Natural killer cell (primary cell): ENCODE measurements around the gene TEX22. TPM values are rescaled to one million over a fixed set of nuclear protein-coding genes. Genes with fewer than 3 reads are reported as not detected.

Experiments used
- ATAC-seq, 3 donors: fragments of 150-1000 bp in 2 of 3; fragments of 200-7000 bp in 1 of 3; cut with Tn5 transposase; 1 replicate in 1 of 3; 2 replicates in 2 of 3; pipeline ENCODE4 v1.10.0; 2021; ENCODE audit warnings: mild to moderate bottlenecking in 2 of 3, moderate library complexity in 2 of 3
- DNase-seq, 2 donors: peaks; one replicate each; pipeline versions ENCODE4 v3.0.0 to v3.0.0-alpha.2; 2013 to 2021; ENCODE audit warnings: mixed read lengths in 1 of 2
- H3K27ac ChIP-seq: one replicate; pipeline ENCODE4 v1.5.1; 2013; ENCODE audit warnings: mild to moderate bottlenecking, low read length
- H3K27me3 ChIP-seq: one replicate; pipeline ENCODE4 v1.6.1; 2013; ENCODE audit warnings: low read length; ENCODE audit not compliant: control insufficient read depth, insufficient read depth
- H3K36me3 ChIP-seq: one replicate; pipeline ENCODE4 v1.6.1; 2013; ENCODE audit warnings: low read length; ENCODE audit not compliant: control insufficient read depth, insufficient read depth
- H3K4me1 ChIP-seq: one replicate; pipeline ENCODE4 v1.6.1; 2013; ENCODE audit warnings: low read length; ENCODE audit not compliant: control insufficient read depth, insufficient read depth
- H3K4me3 ChIP-seq: one replicate; pipeline ENCODE4 v1.5.1; 2013; ENCODE audit warnings: low read length
- H3K9me3 ChIP-seq: one replicate; pipeline ENCODE4 v1.6.1; 2013; ENCODE audit warnings: low read length; ENCODE audit not compliant: control insufficient read depth, insufficient read depth
- H3K27ac Mint-ChIP-seq, 2 donors: one replicate each; pipeline ENCODE4 v1.8.0; 2022; ENCODE audit warnings: mild to moderate bottlenecking in 2 of 2, mixed read lengths in 2 of 2, moderate library complexity in 1 of 2
- H3K27me3 Mint-ChIP-seq, 2 donors: one replicate each; pipeline ENCODE4 v1.8.0; 2022; ENCODE audit warnings: low read depth in 2 of 2, mixed read lengths in 2 of 2
- H3K36me3 Mint-ChIP-seq: one replicate; pipeline ENCODE4 v1.8.0; 2022; ENCODE audit warnings: mixed read lengths
- H3K4me1 Mint-ChIP-seq, 2 donors: one replicate each; pipeline ENCODE4 v1.8.0; 2022; ENCODE audit warnings: mixed read lengths in 2 of 2
- H3K4me3 Mint-ChIP-seq: one replicate; pipeline ENCODE4 v1.8.0; 2022; ENCODE audit warnings: mild to moderate bottlenecking, moderate library complexity, mixed read lengths
- H3K9me3 Mint-ChIP-seq, 2 donors: one replicate each; pipeline ENCODE4 v1.8.0; 2022; ENCODE audit warnings: mixed read lengths in 2 of 2
- WGBS: methylation state at CpG from one replicate; pipeline ENCODE4 v1.1.7; 2013; ENCODE audit warnings: missing lambda C conversion rate; ENCODE audit not compliant: insufficient coverage; 5-methylcytosine and 5-hydroxymethylcytosine counted together
- intact Hi-C: fragments of 100-400 bp; cut with micrococcal nuclease; formaldehyde crosslinking; loops from one replicate; pipeline ENCODE4 v1.14.2; 2022
- total RNA-seq, 4 donors: library from RNA; stranded (reverse); fragments of 120-200 nt in 1 of 4; gene quantifications; one replicate each; pipeline versions ENCODE4 v1.2.3 to v1.2.4, GENCODE V29; 2013 to 2022
- TF ChIP-seq, protein P1 (sequence below): fragments of 200-600 bp; IDR thresholded peaks from one replicate; pipeline ENCODE4 v1.8.0; 2022; ENCODE audit warnings: antibody characterized with exemption

TEX22 gene
- total RNA-seq, 3 donors from 2014 or later (not counting 1 experiment from before 2014, with no cell fraction given) = 0.23 to 1.9 (median 1.8) TPM

DNA sequence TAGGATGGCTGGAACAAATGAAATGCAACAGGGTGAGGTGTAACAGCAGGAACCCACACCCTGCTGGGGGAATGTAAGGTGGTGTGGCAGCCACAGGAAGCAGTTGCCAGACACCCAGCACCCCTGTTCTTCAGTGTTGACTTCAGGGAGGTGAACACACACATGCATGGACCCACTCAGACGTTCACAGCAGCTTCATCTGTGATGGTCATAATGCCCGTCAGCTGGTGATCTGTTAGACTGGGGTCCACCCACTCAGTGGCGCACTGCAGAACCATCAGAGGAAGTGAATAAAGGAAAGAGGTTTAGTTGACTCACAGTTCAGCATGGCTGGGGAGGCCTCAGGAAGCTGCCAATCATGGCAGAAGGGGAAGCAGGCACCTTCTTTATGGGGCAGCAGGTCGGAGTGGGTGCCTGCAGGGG is 22.7 kb upstream of the TEX22 start:
- no peaks in the 10 kb centered on the region for H3K27me3 ChIP-seq
- TF ChIP-seq, protein P1, sequence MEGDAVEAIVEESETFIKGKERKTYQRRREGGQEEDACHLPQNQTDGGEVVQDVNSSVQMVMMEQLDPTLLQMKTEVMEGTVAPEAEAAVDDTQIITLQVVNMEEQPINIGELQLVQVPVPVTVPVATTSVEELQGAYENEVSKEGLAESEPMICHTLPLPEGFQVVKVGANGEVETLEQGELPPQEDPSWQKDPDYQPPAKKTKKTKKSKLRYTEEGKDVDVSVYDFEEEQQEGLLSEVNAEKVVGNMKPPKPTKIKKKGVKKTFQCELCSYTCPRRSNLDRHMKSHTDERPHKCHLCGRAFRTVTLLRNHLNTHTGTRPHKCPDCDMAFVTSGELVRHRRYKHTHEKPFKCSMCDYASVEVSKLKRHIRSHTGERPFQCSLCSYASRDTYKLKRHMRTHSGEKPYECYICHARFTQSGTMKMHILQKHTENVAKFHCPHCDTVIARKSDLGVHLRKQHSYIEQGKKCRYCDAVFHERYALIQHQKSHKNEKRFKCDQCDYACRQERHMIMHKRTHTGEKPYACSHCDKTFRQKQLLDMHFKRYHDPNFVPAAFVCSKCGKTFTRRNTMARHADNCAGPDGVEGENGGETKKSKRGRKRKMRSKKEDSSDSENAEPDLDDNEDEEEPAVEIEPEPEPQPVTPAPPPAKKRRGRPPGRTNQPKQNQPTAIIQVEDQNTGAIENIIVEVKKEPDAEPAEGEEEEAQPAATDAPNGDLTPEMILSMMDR = no peak
- peak overlapping the region; percentile 84 for H3K4me3 Mint-ChIP-seq
- H3K27ac ChIP-seq = peak overlapping the region; percentile 51
- no peaks in the 10 kb centered on the region for H3K9me3 ChIP-seq
- WGBS = 4% methylated on average over 4 of the region's 4 CpGs
- intact Hi-C loops = no loop called here
- no peak overlapping the region for H3K4me3 ChIP-seq
- H3K9me3 Mint-ChIP-seq = no peaks in the 10 kb centered on the region
- ATAC-seq (peak; percentile 81 to 84 (median 81)), DNase-seq (peak in 1 of 2 donors; percentile 29)
- H3K4me1 ChIP-seq = peaks cover 51% of the 10 kb centered on the region
- H3K36me3 Mint-ChIP-seq = no peaks in the 10 kb centered on the region
- peaks cover 16 to 17% of the 10 kb centered on the region in 2 donors for H3K4me1 Mint-ChIP-seq
- H3K36me3 ChIP-seq = peaks cover 2% of the 10 kb centered on the region
- peak overlapping the region; percentile 85 to 90 for H3K27ac Mint-ChIP-seq
- no peaks in the 10 kb centered on the region for H3K27me3 Mint-ChIP-seq

DNA sequence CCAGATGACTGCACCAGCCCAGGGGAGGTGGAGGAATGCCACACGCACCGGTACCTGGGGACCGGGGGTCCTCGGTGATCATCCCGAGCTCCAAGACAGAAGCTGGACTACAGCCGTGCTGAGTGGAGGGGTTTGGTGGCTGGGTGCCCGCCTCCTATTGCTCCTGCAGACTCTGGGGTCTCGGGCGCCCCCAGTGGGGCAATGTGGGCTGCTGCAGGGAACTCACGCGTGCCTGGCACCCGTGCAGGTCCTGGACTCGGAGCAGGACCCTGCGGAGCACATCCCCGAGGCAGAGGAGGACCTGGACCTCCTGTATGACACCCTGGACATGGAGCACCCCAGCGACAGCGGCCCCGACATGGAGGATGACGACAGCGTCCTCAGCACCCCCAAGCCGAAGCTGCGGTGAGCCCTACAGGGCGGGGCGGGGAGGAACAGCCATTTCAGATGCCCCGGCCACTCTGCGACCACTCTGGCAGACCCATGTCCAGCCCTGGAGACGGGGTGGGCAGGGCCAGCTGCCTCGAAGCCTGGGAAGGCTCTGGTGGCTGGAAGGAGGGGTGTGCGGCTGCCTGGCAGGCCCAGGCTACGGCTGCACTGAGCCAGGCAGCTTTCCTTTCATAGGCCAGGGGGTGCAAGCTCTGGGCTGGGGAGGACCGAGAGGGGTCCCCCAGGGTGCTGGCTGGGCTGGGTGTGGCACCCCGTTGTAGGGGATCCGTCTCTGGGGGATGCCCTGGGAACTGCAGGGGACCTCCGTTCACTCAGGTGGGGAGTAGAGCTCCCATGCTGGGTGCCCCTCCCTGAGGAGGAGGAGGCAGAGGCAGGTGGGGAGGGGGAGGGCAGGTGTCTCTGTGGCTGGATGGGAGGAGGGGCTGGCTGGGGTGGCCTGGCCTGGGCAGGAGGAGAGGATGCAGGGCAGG is 21.6 kb upstream of the TEX22 start:
- WGBS = 95% methylated on average over 34 of the region's 34 CpGs
- intact Hi-C loops = no loop called here
- H3K4me3 Mint-ChIP-seq = no peak overlapping the region
- peaks cover 2% of the 10 kb centered on the region for H3K36me3 ChIP-seq
- H3K9me3 ChIP-seq = no peaks in the 10 kb centered on the region
- no peaks in the 10 kb centered on the region for H3K9me3 Mint-ChIP-seq
- no peak overlapping the region for H3K4me3 ChIP-seq
- ATAC-seq (no peak), DNase-seq (no peak)
- H3K4me1 Mint-ChIP-seq = peaks cover 10 to 11% of the 10 kb centered on the region in 2 donors
- peak overlapping the region; percentile 85 to 90 for H3K27ac Mint-ChIP-seq
- H3K27ac ChIP-seq = peak overlapping the region; percentile 51
- no peaks in the 10 kb centered on the region for H3K27me3 Mint-ChIP-seq
- TF ChIP-seq, protein P1 = no peak
- H3K27me3 ChIP-seq = no peaks in the 10 kb centered on the region
- H3K36me3 Mint-ChIP-seq = no peaks in the 10 kb centered on the region
- H3K4me1 ChIP-seq = peaks cover 44% of the 10 kb centered on the region

DNA sequence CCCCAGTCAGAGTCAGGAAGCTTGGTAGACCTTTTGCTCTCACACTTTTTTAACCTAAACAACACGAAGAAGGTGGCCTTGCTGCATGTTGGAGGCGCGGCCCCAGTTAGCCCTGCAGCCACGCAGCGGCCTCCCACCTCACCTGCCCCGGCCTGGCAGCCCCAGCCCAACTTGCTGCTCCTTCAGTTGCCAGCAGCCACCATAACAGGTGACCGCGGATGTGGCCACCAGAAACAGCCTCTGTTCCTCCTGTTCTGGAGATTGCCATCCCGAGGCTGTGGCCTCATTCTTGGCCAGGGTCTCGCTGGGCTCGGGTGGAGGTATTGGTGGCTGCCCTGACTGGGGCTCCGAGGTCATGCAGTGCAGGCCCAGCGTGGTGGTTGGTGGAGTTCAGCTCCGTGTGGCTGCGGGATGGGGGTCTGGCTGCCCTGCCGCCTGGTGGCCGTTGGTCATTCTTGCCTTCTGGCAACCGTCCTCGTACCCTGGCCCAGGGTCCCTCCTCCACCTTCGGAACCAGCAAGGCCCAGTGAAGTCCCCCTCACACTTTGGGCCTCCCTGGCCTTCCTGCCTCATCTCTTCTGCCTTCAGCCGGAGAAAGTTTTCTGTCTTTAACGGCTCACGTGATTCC is 20.7 kb upstream of the TEX22 start:
- intact Hi-C loops = no loop called here
- H3K27me3 Mint-ChIP-seq = no peaks in the 10 kb centered on the region
- peak overlapping the region; percentile 9 for H3K4me3 Mint-ChIP-seq
- H3K36me3 Mint-ChIP-seq = no peaks in the 10 kb centered on the region
- DNase-seq (no peak), ATAC-seq (no peak)
- H3K9me3 Mint-ChIP-seq = no peaks in the 10 kb centered on the region
- H3K4me1 Mint-ChIP-seq = peaks cover 10 to 11% of the 10 kb centered on the region in 2 donors
- H3K27ac Mint-ChIP-seq = peak overlapping the region in 1 of 2 donors; percentile 46
- Histone ChIP-seq H3K27ac (no peak overlapping the region), H3K4me1 (peaks cover 41% of the 10 kb centered on the region), H3K27me3 (no peaks in the 10 kb centered on the region), H3K9me3 (no peaks in the 10 kb centered on the region), H3K36me3 (peaks cover 2% of the 10 kb centered on the region), H3K4me3 (no peak overlapping the region)
- TF ChIP-seq, protein P1 = no peak
- WGBS = 85% methylated on average over 23 of the region's 23 CpGs
